Measurements from ENCODE around the gene SDR42E1. TPM values are rescaled to one million over a fixed set of nuclear protein-coding genes. Genes with fewer than 3 reads are reported as not detected.
A peak's percentile ranks its signal among the peaks of the same experiment; 100 is the strongest.

The SDR42E1 gene
- 23.2 and 29.1 TPM in 2 replicates for total RNA-seq

GRCh38 chr16:82011199-82011641, at the start of gene SDR42E1:
Gene SDR42E1, minus strand, starts transcription at chr16:82011470. Its CDS starts 10,612 bp downstream, at chr16:82000858.
- DNase-seq (ENCODE audit: low read depth): peak; percentile 64
- Histone ChIP-seq H3K4me3 (ENCODE audit: low read depth, low read length) (peak within 1 kb of the TSS; percentile 79), H3K36me3 (ENCODE audit: control insufficient read depth, insufficient read depth, low read length) (peaks cover 5% of the 10 kb centered on the region), H3K27me3 (ENCODE audit: control insufficient read depth, insufficient read depth, low read length) (no peaks in the 10 kb centered on the region)
- no peak for FAIRE-seq
- TF ChIP-seq CTCF (IDR thresholded peaks at IDR 0.05; ENCODE audit: insufficient read depth, low read length, severe bottlenecking): no peak

GRCh38 chr16:82059983-82060421, 48.7 kb upstream of the SDR42E1 start:
- DNase-seq (ENCODE audit: low read depth) (no peak), FAIRE-seq (no peak)
- H3K27me3 ChIP-seq (ENCODE audit: control insufficient read depth, insufficient read depth, low read length): no peaks in the 10 kb centered on the region
- no peak overlapping the region for H3K4me3 ChIP-seq (ENCODE audit: low read depth, low read length)
- H3K36me3 ChIP-seq (ENCODE audit: control insufficient read depth, insufficient read depth, low read length): no peaks in the 10 kb centered on the region
- TF ChIP-seq CTCF (IDR thresholded peaks at IDR 0.05; ENCODE audit: insufficient read depth, low read length, severe bottlenecking): no peak

GRCh38 chr16:82059161-82059982, 48.1 kb upstream of the SDR42E1 start:
- FAIRE-seq (no peak), DNase-seq (ENCODE audit: low read depth) (no peak)
- Histone ChIP-seq H3K4me3 (ENCODE audit: low read depth, low read length) (no peak overlapping the region), H3K27me3 (ENCODE audit: control insufficient read depth, insufficient read depth, low read length) (no peaks in the 10 kb centered on the region), H3K36me3 (ENCODE audit: control insufficient read depth, insufficient read depth, low read length) (no peaks in the 10 kb centered on the region)
- no peak for TF ChIP-seq CTCF (IDR thresholded peaks at IDR 0.05; ENCODE audit: insufficient read depth, low read length, severe bottlenecking)

GRCh38 chr16:82056550-82056896, 45.3 kb upstream of the SDR42E1 start:
- H3K27me3 ChIP-seq (ENCODE audit: control insufficient read depth, insufficient read depth, low read length): no peaks in the 10 kb centered on the region
- H3K36me3 ChIP-seq (ENCODE audit: control insufficient read depth, insufficient read depth, low read length): no peaks in the 10 kb centered on the region
- DNase-seq (ENCODE audit: low read depth) (peak; percentile 80), FAIRE-seq (no peak)
- TF ChIP-seq CTCF (IDR thresholded peaks at IDR 0.05; ENCODE audit: insufficient read depth, low read length, severe bottlenecking): no peak
- no peak overlapping the region for H3K4me3 ChIP-seq (ENCODE audit: low read depth, low read length)

- FAIRE-seq: peak; percentile 58
- no peaks in the 10 kb centered on the region for H3K27me3 ChIP-seq (ENCODE audit: control insufficient read depth, insufficient read depth, low read length)
- no peaks in the 10 kb centered on the region for H3K36me3 ChIP-seq (ENCODE audit: control insufficient read depth, insufficient read depth, low read length)
- no peak for TF ChIP-seq CTCF (IDR thresholded peaks at IDR 0.05; ENCODE audit: insufficient read depth, low read length, severe bottlenecking)
- peak; percentile 91 for DNase-seq (ENCODE audit: low read depth)
- no peak overlapping the region for H3K4me3 ChIP-seq (ENCODE audit: low read depth, low read length)
Measured at GRCh38 chr16:82055728-82056549, 44.7 kb upstream of the SDR42E1 start.

Measured in bronchial epithelial cell (primary cell).